ENCODE measurements around the gene ARID4B.
A peak's percentile ranks its signal among the peaks of the same experiment; 100 is the strongest.
"Not testable (repeated sequence)": the region's sequence is repeated elsewhere in the genome, so short reads cannot be mapped to it uniquely, and the experiment has no call there.

The ARID4B gene

DNA sequence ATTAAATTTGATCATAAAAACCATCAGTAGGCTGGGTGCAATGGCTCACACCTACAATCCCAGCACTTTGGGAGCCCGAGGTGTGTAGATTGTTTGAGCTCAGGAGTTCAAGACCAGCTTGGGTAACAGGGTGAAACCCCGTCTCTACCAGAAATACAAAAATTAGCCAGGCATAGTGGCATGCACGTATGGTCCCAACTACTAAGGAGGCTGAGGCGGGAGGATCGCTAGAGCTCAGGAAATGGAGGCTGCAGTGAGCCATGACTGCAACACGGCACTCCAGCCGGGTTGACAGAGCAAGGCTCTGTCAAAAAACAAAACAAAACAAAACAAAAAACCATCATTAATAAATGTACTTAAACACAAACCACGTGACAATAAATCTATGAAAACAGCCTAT, 61.0 kb downstream of the ARID4B start:
- no peak for DNase-seq

DNA sequence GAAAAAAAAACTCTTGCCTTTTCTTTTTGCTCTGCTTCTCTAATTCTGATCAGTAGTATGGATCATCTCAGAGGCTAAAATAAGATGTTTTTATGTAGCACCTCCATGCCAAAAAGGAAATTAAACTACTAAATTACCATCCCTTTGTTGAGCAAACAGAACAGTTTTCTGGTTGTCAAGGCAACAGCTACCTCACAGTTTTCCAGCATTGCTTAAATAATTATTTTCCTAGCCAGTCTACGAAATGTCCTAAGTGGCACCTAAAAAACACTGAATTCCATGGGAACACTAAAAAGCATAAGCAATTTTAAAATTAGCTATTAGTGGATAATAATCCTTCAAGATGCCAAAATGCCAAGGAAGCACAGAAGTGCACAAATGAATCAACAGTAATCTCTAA, 61.7 kb downstream of the ARID4B start:
- DNase-seq, result no peak

DNA sequence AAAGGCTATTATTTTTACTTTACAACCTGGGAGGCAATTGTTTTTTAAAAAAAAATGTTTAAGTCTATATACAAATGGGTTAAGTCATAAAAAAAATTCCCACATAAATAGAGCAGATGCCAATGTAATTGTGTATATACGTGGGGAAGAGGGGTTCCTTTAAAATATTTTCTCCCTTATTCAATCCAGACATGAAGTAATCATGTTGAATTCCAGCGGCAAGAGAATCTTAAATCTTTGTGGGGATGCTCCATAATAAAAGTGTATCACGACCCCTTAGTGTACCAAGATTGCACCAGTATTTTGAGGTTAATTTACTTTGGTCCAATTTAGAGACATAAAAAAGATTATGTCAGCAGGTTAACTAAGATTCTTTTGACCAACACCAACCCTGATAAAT, 62.1 kb downstream of the ARID4B start:
- no peak for DNase-seq

DNA sequence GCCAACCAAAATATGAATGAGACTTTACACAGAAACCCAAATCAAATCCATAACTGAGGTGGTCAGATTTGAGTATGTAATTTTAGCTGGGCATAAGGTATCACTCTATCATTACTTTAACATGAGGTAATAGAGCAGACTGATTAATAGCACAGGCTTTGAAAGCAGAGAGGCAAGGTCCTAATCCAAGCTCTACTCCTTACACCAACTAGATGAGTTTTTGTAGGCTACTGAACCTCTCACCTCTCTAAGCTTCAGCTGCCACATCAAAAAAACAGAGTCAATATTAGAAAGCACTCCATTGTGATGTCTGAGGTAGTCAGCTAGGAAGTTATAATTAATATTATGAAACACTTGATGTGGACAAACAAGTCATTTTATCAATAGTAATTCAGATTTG, 63.7 kb downstream of the ARID4B start:
- no peak for DNase-seq

DNA sequence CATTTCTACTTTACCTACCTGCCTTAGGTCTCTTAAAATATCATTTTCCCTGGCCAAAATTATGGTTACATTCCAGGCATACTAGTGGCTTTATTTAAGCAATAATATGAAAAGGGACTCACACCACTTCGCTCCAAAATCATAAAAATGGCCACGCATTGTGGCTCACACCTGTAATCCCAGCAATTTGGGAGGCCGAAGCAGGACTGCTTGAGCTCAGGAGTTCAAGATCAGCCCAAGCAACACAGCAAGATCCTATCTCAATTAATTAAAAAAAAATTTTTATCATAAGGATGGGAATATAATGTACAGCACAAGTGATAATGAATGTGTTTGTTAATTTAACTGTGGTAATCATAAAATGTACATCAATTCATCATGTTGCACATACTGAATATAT, 65.4 kb downstream of the ARID4B start:
- DNase-seq, result no peak

DNA sequence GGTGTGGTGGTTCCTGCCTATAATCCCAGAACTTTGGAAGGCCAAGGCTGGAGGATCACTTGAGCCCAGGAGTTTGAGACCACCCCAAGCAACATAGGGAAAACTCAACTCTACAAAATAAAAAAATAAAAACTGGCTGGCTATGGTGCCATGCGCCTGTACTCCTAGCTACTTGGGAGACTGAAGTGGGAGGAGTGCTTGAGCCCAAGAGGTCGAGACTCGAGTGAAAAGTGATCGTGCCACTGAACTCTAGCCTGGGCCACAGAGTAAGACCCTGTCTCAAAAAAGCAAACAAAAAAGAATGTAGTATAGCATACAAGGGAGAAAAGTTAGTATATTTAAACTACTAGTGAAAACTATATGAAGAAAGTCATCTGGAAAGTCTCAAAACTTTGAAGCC, 66.7 kb downstream of the ARID4B start:
- DNase-seq, result no peak

DNA sequence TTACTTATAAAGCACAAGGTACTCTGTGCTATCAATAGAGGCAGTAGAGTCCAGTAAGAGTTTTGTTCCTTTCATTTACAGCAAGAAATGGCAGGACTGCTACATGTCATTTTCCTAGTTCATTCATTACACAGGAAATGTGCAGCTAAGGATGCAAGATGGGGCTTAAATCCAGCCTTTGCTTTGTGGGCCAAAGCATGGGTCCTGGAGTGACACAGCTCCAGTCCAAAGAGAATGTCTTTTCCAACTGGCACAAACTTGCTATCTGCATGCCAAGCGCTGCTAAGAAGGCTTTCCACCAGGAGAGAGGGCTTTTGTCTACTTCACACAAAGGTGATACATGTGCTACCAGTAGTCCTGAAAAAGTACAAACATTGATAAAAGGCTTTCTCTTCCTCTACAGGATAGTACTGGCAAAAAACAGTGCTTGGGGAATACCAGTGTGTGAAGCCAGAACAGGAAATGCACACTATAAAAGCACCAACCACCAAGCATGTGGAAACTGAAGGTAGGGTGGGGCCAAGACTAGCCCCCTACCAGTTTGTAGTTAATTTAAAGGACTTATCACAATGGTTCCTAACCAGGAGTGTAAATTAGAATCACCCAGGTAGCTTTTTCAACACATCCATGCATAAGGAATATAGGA, 68.7 kb downstream of the ARID4B start:
- DNase-seq, result no peak

DNA sequence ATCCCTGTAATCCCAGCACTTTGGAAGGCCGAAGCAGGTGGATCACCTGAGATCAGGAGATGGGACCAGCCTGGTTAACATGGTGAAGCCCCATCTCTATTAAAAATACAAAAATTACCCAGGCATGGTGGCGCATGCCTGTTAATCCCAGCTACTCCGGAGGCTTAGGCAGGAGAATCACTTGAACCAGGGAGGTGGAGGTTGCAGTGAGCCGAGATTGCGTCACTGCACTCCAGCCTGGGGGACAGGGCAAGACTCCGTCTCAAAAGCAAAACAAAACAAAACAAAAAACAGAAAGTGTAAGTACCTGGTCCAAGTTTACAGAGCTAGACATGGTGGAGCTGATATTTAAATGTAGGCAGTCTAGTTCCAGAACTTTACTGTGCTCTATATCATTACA, 69.9 kb downstream of the ARID4B start:
- DNase-seq, result not testable (repeated sequence)

DNA sequence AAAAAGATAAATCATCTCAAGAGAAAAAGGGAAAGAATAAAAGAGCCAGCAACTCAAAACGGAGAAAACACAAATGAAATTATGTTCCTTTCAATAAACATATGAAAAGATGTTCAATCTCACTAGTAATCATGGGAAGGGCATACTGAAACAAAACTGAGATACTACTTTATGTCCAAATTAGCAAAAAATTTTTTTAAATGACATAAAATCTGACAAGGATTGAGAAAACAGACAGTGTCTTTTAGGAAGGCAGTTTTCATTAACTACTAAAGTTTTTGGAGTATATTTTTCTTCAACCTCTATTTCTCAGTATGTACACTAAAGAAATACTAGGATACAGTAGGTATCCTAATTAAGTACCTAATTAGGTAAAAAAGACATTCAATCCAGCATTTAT, 73.3 kb downstream of the ARID4B start:
- DNase-seq, result no peak

DNA sequence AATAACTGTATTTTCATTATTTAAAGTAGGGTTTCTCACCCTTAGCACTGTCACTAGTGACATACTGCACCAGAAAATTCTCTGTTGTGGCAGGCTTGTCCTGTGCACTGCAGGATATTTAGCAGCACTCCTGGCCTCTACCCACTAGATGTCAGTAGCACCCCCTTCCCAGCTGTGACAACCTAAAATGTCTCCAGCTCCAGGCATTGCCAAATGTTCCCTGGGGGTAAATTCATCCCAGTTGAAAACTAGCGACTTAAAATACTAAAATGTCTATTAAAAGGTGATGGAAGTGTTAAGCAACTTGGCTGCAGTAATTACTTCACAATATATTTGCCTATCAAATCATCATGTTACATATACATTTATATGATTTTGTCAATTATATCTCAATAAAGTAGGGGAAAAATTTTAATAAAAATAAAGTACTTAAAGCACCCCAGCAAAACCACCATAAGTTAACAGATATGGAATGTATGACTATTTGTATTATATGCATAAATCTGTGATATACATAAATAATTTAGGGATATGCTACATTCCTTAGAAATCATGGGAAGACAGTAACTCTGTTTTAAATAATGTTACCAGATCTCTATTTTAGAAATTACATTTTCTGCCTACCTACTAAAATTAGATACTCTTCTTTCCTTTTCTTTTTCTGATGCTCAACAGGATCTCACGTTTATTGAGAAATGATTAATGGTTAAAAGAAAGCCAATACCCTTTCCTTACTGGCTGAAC, 74.6 kb downstream of the ARID4B start:
- peak in 1 of 2 experiments; percentile 12 for DNase-seq

DNA sequence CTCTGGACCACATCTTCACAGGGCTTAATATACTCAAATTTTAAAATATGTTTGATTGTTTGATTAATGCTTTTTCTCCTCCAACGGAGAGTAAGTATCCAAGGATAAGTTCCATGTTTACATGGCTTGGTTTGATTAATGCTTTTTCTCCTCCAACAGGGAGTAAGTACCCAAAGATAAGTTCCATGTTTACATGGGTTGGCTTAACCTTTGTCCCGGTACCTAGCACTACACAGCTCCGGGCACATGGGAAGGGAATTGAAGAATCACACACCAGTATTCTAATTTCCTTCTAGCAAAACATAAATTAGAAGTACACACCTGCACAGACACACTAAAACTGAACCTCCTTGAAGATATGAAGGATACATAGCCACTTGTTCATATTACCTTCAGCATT, 77.5 kb downstream of the ARID4B start:
- no peak for DNase-seq

DNA sequence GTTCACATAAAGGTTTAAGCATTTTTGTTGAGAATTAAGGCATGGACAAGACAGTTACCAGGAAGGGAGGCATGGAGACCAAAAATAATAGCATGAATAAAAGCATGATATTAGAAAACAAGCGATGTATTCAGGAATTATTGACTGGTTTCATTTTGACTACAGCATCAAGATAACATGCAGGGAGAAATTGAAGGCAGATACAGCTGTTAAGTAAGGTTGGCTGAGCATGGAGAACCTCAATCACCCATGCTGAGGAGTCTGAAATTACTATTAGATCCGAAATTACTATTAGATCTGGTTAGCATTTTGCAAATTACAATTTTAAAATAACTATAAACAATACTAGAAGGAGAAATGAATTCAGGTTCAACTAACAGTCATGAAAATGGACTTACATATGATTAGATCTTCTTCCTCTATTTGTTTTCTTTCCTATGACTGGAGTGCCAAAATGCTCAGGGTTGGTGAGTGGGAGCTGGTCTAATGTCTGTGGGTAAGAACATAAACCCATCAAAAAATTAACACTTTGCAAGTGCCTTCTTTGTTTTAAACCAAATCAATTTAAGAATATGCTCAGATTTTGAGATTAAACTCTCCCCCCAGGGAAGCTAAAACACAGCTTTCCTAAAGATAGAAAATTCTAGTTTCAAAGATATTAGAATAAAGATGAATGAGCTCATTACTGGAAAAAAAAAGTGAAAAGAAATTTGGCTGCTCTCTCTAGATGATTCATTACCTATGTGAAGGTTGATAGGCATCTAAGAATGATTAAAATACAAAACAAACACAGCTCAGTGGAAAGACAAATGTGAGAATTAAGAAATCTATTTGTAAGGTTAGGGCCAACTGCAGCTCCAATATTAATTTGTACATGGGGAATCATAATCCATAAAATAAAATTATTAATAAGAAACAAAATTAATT, 81.7 kb downstream of the ARID4B start:
- no peak for DNase-seq

DNA sequence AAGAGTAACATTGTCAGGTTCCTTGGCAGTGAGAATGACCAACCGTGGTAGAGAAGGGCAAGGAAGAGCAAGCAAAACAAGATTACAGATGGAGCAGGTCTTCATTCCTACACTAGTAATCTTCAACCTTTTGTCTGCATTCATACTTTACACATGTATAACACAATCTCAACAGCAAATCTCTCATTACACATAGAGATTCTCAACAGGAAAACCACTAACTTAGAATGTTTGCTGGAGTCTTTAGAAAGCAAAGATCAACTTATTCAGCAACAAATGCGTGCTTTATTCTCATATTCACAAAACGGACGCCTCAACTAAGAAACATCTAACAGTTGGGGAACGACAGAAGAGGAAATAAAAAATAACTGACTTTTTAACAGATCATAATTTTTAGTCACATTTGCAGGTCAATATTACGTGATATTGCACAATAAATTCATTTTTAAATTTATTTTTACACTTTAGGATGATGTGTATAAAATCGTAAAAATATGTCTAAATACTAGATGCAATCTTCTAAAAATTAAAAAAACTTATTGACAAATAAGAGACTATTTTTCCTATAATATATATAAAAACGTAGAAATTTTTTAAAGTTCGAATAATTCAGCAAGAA, 82.9 kb downstream of the ARID4B start:
- DNase-seq, result no peak

DNA sequence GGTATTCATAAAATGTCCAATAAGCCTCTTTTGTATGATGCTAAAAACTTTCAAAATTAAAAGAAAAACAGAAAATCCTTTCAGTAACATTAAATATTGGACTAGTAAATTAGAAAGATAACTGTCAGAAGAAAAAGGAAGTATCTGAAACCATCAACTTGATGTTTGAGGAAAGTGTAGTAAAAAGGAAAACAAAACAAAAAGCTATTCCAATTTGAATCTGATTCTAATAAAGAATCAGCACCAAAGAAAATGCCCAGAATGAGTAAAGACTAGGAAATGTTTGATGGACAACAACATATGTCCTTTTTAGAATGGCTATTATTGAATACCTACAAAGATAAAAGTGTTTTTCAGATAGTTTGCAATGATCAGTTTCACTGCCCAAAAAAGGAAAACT, 87.0 kb downstream of the ARID4B start:
- no peak for DNase-seq

DNA sequence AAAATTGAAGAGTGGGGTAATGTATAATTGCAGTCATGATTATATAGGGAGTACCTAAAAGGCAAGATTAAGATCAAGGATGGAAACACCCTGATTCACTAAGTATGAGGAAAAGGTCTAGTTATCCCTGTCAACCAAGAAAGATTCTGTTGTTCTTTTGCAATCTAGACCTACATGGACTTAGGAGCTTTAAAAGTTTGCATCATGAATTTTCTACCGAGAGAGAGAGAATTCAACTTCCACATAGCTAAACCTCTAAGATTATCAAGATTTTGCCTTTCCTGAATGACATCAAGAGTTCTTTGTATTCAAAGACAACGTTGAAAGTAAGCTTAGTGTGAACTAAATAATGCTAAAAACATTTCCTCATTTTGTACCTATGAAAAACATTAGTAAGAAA, 88.1 kb downstream of the ARID4B start:
- no peak for DNase-seq

DNA sequence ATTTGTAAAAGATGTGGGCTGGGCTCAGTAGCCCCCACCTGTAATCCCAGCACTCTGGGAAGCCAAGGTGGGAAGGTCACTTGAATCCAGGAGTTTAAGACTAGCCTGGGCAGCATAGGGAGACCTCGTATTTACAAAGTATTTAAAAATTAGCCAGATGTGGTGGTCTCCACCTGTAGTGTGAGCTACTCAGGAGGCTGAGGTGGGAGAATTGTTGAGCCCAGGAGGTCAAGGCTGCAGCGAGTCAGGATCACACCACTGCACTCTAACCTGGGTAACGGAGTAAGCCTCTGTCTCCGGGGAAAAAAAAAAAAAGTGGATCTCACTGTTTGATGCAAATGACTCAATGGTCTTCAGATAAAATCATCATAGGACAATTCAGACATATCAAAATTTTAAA, 89.4 kb downstream of the ARID4B start:
- DNase-seq, result no peak

DNA sequence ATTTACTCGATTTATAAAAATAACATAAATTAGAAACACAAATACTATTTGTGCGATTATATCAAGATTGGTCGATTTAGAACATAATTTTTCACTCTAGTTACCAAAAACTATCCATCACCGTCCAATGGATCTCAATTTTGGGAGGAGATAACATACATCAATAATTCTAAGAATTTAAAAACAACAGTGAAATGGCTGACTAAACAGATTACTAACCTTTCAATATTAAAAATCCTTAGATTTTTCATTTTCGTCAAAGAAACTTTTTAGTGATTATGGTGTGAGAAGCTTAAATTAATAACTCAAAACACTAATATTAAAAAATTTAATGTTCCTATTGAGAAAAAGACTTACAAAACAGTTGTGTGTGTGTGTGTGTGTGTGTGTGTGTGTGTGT, 91.9 kb downstream of the ARID4B start:
- no peak for DNase-seq

DNA sequence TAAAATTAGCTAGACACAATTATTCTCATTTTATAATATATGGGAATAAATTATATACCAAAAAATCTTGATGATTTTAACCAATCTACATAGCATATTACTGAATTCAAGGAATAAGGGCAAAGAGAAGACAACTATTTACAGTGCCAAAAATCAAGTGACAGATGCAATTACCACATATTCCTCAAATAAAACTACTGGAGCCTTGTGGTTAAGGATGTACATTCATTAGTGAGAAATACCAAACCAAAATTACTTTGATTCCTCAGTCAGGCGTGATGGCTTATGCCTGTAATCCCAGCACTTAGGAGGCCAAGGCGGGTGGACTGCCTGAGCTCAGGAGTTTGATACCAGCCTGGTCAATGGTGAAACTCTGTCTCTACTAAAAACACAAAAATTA, 98.1 kb downstream of the ARID4B start:
- no peak for DNase-seq

DNA sequence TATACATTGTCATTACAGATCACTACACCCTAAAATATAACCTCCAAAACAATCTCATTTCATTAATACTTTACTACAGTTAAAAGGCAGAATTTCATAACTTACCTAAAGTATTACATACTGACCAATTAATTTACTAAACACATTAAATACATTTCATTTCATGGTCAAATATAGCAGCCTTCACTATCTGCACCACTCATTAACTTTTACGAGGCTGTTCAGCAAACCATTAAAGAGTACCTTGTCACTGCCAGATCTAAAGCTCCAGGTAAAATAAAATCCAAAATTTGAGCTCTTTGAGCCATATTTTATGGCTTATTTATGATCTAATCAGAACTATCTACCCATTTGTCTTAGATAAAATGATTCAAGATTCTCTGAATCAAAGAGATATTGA, 100.6 kb downstream of the ARID4B start:
- no peak for DNase-seq

DNA sequence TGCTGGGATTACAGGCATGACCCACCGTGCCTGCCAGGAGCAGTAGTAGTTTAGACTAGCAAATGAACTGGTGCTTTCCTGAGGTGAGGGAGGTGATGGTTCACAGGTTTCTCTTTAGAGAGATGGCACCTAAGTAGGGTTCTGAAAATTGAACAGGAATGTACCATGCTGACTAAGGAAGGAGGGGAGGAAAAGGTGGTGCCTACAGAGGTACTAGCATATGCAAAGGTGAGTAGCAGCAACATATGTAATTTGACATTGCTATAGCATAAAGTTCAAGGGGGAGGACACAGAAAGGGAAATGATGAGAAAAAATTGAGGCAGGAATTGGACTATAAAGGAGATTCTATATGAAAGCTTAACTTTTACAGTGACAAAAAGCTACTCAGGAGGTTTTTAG, 101.0 kb downstream of the ARID4B start:
- DNase-seq, result no peak

DNA sequence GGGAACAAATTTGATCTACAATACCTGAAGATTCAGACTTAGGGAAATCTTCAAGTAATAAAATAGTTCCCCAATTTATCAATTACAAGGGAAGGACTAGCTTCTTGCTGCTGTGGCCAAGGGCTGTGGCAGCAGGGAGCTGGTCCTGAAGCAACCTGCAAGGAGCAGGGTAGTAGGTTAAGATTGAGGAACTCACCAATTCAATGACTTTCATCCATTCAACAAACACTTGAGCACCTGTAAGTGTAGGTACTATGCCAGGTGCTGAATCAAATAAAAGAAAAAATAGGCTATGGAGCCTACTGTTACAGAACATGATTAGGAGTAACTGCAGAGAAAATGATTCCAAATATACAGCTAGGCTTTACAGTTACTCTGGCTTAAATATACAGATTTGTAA, 102.7 kb downstream of the ARID4B start:
- DNase-seq, result no peak

DNA sequence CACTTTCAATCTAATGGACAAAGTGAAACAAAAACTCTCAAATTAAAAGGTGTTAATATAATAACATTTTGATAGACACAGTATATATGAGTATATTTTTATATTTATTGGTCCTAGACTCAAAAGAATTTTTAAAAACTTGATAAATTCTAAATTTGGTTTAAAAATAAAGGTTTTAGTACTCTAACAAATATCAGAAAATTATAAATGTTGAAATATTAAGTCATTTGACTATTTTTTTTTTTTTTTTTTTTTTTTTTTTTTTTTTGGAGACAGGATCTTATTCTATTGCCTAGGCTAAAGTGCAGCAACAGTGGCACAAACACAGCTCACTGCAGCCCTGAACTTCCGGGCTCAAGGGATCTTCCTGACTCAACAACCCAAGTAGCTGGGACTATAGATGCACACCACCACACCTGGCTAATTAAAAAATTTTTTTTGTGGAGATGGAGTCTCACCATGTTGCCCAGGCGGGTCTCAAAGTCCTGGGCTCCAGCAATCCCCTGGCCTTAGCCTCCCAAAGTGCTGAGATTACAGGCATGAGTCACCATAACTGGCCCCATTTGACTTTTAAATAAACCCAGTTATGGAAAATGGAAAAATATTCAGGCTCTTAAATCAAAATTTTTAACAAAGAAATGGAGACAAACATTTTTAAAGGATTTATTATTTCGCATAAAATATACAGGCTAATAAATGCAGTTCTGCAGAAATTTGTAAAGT, 106.2 kb downstream of the ARID4B start:
- DNase-seq, result no peak

DNA sequence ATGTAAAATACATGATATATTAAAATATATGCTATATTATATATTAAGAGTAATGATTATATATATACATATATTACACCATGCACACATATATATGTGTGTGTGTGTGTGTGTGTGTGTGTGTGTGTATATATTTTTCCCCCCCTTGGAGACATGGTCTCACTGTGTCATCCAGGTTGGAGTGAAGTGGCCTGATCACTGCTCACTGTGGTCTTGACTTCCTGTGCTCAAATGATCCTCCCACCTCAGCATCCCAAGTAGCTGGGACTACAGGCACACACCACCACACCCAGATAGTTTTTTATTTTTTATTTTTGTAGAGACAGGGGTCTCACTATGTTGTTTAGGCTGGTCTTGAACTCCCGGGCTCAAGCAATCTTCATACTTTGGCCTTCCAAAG, 112.5 kb downstream of the ARID4B start:
- no peak for DNase-seq

Measured in NCI-H187 (cell line).